Measurements from ENCODE around the gene PRXL2B. TPM values are rescaled to one million over a fixed set of nuclear protein-coding genes. Genes with fewer than 3 reads are reported as not detected.
"Not testable (repeated sequence)": the region's sequence is repeated elsewhere in the genome, so short reads cannot be mapped to it uniquely, and the experiment has no call there.

PRXL2B gene
- polyA plus RNA-seq, 1 donor = 23.2 TPM

DNA sequence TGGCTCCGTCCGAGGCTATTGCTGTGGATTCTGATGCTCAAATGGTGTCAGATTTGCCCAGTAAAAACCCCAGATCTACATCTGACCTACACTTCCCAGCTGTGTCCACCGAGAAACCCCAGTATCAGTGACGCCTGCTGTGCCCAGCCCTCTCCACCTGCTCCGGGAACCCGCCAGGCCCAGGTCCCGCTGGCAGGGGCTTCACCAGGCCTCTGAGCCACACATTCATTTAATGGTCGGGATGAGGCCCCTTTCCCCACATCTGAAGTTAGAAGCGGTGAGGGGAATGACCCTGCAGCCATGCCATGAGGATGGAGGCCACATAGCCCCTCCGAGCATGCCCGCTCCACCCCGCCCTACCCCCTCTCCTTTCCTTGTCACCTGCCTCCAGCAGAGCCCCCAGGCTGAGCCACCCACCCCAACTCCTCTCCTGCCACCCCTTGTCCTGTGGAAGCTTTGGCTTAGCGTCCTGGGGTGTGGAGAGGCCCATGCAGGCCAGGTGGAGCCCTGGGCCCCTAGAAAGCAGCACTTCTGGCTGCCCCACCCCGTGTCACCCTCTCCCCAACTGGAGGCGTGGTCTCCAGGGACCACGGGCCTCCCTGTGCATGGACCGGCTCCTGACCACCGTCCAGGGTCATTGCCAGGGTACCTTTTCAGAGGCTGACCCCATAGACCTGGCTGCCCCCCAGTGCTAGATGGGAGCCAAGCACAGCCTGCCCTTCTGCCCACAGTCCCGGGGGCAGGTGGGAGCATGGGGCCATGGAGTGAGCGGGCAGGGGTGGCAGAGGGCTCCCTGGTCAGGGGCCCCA is 22.4 kb upstream of the PRXL2B start:
- no peak for DNase-seq

DNA sequence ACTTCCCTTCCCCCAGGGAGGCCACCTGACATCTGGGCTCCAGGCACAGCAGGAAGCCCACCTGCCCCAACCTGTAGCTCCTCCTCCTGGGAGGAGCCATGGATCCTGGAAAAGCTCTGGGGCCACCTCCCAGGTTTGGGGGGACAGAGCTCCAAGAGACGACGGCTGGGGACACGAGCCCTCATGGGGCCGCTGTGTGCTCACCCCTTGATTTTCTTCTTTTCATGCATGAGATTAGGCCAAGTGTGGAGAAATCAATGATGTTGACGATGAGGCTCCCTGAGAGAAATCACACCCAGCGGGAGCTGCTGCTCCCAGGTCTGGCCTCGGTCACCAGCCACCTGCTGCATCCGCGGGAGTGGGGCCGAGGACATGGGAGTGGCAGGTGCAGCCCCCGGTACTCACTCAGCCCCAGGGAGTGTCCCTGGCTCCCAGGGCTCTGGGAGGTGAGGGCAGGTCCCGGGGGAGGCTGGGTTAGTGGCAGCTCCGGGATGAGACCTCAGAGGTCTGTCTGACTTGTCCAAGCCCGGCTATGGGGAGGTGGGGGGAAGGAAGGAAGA is 21.7 kb upstream of the PRXL2B start:
- no peak for DNase-seq

DNA sequence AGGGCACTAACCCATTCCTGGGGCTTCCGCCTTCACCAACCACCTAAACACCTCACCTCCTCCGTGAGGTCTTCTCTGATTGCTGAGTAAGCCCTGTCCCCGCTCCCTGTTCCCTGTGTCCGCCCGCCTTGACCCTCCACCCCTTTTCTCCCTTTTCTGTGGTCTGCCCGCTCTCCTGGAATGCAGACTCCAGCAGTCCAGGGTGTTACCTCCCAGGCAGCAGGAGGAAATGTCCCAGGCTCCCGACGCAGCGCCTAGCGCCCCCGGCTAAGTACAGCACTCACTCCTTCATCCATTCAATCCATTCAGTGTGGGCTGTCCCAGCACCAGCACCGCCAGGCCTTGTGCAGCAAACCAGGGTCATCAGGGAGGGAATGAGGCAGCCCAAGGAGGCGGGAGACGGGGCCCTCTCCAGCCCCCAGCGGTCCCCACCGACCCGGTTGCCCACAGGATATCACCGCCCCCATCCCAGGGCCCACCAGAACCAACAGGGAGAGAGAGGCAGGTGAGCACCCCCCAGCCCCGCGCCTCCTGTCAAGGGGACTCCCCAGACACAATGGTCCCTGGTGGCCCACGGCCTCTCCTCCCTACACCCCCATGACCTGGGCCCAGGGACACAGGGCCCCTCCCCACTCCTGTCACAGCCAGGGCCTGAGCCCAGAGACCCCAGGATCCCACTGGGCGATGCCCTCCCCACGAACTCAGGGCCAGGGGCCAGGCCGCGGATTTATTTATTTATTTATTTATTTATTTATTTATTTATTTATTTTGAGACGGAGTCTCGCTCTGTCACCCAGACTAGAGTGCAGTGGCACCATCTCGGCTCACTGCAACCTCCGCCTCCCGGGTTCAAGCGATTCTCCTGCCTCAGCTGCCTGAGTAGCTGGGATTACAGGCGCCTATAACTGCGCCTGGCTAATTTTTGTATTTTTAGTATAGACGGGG is 20.2 kb upstream of the PRXL2B start:
- DNase-seq = no peak

DNA sequence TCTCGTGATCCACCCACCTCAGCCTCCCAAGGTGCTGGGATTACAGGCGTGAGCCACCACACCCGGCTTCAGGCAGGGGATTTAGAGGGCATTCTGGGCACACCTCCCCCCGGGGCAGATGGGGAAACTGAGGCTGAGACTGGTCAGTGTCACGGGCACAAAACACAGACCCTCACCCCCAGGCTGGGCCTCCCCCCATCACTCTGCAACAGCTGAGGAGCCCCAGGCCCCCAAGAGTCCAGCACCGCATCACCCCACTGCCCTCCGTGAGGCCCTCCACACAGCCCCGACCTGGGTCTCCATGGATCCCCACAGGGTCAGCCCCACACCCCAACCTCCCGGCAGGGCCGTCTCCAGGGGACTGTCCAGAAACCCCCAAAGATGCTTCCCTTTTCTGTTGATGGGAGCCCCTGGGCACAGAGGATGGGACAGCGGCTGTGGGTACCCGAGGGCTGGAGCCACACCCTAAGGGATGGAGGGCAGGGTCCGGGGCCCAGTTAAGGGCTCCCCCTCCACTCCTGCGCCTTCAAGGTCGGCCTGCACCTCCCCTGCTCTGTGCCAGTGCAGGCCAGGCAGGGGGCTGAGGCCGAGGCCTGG is 19.4 kb upstream of the PRXL2B start:
- DNase-seq = no peak

DNA sequence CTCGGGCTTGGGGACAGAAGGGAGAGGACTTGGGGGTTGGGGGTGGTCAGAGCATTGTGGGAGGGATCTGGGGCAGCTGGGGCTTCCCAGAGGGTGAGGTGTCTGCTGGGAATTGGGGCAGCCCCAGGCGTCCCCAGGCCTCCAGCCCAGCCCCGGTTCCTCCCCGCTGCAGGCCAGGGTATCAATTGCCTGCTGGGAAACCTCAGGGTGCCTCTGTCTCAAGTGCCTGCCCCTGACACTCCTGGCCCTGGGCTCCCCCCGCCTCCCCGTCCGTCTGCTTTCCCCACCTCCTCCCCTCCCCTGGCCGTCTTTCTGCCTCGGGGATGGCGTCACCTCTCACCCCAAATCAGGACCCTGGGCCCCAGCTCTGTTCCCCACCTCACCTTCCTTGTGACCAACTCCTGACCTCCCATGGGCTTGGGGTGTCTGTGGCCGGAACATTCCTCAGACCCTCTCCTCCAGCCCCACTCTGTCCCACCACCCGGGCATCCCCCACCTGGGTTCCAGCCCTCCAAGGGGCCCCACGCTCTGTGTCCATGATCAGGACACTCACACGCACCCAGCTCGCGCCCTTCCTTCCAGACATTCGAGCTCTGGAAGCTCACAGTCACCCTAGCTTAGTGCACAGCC is 18.3 kb upstream of the PRXL2B start:
- not testable (repeated sequence) for DNase-seq

DNA sequence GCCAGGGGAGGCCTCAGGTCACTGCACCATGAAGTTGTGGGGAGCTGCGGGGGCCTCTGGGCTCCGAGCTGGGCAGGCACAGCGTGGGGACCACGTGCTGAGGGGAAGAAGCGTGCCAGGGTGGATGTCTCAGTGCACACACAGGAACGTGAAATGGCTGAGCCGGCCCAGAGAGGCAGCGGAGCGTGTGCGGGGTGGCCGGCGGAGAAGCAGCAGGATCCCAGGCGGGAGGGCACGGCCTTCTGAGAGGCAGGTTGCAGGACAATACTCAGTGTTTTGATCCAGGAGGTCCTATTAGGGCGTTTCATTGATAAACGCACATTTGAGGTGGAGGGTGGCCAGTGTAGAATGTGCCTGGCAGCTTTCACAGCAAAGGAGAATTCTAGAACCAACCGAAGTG is 17.5 kb upstream of the PRXL2B start:
- DNase-seq = no peak

DNA sequence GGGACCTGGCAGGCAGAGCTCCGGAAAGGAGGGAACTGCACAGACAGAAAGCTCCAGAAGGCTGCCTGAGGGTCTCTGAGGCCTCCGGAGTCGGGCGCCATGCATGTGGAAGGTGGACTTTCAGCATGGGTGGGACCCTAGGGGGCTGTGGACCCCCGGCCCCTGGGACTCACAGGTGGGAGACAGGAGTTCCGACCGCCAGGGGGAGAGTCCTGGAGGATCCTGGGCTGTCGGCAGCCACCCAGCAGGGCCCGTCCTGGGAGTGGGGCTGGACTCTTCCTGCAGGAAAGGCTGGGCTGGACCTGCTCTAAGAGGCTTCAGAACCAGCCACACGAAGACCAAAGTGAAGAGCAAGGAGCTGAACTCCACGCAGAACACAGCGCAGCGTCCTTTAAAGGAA is 16.9 kb upstream of the PRXL2B start:
- DNase-seq = not testable (repeated sequence)

DNA sequence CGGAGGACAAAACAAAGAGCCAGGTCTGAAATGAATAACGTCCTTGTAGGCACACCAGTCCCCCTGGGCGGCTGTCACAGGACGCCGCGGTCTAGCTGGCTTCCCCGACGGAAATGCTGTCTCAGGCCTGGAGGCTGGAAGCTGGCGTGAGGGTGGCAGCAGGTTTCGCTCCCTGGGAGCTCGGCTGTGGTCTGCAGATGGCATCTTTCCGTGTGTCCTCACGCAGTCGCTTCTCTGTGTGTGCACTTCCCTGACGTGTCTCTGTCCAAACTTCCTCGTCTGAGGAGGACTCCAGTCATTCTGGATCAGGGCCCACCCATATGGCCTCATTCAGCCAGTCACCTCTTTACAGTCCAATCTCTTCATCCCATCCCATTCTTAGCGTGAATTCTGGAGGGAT is 16.2 kb upstream of the PRXL2B start:
- DNase-seq = no peak

DNA sequence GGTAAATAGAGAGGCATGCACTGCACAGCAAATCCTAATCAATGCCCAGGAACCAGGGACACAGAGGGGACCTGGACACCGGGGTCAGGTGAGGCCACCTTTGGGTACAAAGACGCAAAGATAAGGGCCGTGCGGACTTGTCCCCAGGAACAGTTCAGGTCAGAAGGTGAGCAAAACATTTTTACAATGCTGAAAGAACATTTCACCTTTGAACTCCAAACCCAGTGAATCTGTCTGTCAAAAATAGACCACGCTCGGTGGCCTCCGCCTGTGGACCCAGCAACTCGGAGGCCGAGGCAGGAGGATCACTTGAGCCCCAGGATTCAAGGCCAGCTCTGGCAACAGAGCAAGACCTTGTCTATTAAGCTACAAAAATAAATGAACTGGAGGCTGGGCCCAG is 15.2 kb upstream of the PRXL2B start:
- DNase-seq = no peak

DNA sequence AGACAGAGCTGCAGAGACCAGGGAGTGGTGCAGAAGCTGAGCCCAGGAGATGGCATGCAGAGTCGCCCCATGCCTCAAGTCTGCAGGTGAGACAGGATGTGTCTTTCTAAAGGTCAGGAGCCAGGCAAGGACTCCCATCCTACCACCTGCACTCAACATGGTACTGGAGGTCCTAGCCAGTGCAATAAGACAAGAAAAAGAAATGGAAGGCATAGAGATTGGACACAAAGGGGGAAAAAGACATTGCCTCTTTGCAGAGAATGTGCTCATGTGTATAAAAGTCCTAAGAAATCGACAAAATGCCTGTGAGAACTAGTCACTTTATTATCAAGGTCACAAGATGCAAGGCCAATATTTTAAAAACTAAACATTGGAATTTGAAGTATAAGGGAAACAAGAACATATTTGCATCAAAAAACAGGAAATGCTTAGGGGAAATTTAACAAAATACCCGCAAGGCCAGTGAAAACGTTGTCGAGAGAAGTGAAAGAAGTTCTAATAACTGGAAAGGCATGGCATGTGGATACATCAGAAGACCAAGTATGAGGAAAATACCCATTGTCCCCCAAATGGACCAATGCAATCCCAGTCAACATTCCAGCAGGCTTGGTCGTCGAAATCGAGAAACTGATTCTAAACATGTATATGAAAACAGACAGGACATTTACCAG is 13.2 kb upstream of the PRXL2B start:
- DNase-seq = no peak

DNA sequence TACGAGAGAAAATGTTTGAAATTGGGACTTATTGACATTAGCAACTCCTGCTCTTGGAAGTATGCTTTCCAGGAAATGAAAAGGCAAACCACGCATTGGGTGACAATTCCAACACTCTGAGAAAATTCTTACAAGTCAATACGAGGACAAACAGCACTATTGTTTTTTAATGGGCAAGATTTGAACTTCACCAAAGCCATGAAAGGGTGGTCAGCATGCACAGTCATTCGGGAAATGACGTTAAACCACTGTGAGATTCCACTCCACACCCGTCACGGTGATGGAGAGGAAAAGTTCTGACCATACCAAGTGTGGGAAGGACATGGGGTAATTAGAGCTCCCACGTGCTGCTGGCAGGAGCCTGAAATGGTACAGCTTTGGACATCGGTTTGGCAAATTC is 12.2 kb upstream of the PRXL2B start:
- DNase-seq = no peak

DNA sequence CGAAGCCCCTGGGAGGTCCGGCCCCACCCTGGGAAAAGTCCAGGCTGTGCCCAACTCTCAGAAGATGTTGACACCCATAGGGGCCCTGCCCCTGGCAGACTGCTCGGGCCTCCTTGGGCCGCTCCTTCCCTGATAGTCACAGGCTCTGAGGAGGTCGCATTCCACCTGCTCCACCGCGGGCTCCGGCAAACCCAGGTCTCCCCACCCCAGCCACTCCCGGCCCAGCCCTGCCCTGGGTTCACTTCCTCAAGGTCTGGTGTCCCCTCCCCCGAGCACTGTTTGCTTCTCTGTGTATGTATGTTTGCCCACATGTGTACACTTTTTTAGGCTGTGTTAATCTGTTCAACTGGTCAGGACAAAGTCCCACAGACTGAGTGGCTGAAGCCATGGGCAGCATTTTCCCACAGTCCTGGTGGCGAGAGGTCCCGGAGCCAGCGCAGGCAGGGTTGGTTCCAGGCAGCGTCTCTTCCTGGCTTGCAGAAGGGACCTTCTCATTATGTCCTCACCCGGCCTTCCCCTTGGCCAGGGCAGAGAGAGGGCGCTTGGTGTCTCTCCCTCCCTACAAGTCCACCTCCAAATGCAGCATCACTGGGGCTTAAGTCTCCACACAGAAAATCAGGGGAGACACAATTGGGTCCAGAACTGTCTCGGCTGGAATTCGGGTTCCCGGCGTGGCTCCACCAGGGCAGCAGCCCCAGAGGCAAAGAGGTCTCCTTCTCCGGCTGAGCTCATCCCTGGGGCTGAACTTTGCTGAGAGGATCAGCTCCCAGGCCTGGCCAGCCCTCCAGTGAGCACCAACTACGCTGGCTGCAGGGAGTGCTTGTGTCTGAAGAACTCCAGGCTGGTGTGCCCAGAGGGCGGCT is 10.5 kb upstream of the PRXL2B start:
- no peak for DNase-seq

DNA sequence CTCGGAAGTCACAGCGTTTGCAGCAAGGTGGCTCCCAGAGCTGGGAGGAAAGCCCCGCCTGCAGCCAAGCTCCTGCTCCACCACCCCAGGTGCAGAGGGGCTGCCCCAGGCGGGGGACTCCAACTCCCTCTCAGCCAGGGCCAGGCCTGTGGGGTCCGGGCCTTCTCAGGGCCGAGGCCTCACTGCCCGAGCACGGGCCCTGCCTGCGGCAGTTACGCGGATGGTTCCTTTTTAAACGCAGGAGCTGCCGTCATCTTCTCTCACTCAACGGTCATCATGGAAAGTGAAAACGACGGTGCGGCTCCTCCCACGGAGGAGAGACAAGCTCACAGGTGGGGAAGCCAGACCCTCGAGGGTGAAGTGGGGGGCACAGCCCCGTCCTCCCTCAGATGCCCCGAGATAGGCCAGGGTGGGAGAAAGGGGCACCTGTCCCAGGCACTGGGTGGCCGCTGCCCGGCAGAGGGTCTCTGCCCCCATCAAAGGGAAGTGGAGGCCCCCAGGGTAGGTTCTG is 9.0 kb upstream of the PRXL2B start:
- DNase-seq = not testable (repeated sequence)

DNA sequence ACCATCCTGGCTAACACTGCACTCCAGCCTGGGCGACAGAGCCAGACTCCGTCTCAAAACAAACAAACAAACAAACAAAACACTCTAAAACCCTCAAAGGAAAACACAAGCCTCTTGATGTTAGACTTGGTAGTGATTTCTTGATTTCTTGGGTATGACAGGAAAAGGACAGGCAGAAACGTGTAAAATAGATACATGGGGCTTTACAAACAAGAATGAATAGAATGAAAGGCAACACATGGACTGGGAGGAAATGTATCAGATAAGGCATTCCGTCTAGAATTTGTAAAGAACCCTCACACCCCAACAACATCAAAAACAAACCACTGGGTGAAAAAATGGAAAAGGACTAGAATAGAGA is 7.8 kb upstream of the PRXL2B start:
- no peak for DNase-seq

DNA sequence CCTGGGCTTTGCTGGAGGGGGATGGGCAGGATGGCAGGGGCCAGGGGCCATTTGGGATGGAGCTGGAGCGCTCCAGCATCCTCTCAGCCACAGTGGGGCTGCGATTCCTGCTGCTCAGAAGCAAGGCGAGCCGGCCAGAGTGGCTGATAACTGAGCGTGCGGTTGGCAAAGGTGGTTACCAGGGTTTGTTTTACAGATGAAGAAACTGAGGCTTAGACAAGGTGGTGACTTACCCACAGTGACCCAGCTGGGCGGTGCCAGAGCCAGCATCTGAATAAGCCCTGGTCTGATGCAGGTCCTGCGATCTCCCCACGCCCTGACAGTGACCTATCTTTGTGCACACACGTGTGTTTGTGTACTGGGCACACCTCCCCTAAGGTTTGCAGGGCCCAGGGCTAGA is 5.9 kb upstream of the PRXL2B start:
- DNase-seq = no peak

DNA sequence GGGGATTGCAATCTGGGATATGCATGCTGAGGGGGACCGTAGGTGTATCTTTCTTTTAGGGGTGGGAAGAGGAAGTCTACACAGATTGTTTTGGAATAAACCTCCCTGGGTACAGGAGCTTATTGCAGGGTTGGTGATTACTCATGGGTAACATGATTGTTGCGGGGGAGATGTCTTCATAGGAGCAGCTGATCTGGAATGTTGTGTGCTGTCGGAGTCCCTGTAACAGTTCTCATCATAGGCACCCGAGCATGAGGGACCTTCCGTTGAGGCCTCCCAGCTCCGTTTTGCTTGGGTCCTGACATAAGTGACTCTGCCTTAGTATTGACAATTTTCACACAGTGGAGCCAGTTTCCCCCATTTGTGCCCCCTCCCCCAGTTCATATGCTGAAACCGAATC is 4.2 kb upstream of the PRXL2B start:
- no peak for DNase-seq

DNA sequence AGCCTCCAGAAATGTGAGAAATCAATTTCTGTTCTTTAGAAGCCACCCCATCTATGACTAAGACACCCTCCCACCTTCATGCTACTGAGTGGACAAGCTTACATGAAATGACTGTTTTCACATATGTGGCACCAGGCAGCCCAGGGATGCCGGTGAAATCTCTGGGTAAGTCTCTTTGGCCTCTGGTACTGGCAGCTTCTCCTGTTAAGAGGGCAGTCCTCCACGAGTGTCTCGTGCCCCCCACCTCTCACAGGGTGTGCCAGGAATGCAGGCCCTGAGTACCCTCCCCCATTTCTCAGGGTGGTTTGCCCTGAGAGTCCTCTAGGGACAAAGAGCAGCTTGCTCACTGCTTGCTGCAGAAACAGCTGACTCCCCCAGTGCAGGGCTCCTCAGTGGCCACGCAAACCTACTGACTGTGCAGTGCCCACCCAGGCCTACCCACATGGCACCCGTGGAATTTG is 3.2 kb upstream of the PRXL2B start:
- no peak for DNase-seq

DNA sequence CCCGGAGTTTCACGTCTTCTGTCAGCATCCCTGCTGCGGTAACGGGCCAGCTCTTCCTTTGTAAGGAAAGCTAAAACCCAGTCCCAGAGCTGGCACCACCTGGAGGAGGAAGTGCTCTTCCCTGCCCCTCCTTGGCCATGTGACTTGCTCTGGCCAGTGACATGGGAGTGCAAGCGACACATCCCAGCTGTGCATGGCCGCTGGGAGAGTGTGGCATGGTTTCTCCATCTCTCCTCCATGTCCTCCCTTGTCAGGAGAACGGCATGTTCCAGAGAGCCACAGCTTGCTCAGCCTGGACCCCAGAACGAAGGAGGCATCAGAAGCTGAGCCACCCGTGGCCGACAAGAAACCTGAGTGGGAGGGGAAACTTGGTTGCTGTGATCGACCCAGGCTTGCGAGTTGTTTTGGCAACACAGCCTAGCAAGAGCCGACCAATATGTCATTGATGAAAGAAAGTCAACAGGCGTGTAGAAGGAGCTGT is 2.7 kb upstream of the PRXL2B start:
- DNase-seq = no peak

DNA sequence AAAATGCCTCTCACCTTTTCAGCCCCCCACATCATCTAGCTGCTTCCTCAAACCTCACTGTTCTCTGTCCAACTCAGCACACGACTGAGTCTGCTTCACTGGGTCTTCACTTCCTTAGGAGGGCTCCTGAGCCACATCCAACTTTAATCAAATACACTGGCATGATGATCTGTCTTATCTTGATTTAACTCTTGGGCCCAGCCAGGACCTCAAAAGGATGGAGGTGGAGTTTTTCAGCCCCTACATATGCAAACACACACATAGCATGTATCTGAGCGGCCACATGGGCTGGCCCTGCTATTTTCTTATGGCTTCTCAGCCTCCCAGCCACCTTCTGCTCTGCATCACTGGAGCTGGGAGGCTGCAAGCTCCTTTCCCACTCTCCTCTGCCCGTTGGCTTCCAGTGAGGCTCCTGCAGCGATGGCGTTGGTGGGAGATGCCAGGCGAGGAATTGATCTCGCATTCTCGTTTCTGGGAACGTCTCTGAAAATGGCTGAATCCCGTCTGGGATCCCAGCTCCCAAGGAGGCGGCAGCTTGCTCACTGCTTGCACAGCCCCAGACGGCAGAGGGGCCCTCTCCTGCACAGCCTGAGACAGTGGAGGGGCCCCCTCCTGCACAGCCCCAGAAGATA is 1.8 kb upstream of the PRXL2B start:
- no peak for DNase-seq

Data from hindlimb muscle (tissue), 1 donor.